ENCODE data around the gene LBR. TPM values are rescaled to one million over a fixed set of nuclear protein-coding genes. Genes with fewer than 3 reads are reported as not detected.
"Not testable (repeated sequence)": the region's sequence is repeated elsewhere in the genome, so short reads cannot be mapped to it uniquely, and the experiment has no call there.

LBR gene
- total and polyA plus RNA-seq, 4 donors: 37.2 to 60.0 (median 44.2) TPM

DNA sequence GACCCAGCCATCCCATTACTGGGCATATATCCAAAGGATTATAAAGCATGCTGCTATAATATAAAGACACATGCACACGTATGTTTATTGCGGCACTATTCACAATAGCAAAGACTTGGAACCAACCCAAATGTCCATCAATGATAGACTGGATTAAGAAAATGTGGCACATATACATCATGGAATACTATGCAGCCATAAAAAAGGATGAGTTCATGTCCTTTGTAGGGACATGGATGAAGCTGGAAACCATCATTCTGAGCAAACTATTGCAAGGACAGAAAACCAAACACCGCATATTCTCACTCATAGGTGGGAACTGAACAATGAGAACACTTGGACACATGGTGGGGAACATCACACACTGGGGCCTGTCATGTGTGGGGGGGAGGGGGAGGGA lies 41.0 kb downstream of the LBR start:
- not testable (repeated sequence) for H3K9me3 ChIP-seq (ENCODE audit: control insufficient read depth, insufficient read depth, low read length); DNase-seq (ENCODE audit: low read depth in 4 of 6, low spot score in 6 of 6); H3K36me3 ChIP-seq (ENCODE audit: control insufficient read depth, insufficient read depth, low read length); H3K4me1 ChIP-seq (ENCODE audit: control insufficient read depth, insufficient read depth, low read length); H3K27me3 ChIP-seq (ENCODE audit: control insufficient read depth, insufficient read depth, low read length); H3K27ac ChIP-seq (ENCODE audit: low read depth, low read length); H3K4me3 ChIP-seq (ENCODE audit: low read depth, low read length)
- no CpG with 5 or more reads among the region's 3 CpGs for WGBS (ENCODE audit: insufficient coverage)

DNA sequence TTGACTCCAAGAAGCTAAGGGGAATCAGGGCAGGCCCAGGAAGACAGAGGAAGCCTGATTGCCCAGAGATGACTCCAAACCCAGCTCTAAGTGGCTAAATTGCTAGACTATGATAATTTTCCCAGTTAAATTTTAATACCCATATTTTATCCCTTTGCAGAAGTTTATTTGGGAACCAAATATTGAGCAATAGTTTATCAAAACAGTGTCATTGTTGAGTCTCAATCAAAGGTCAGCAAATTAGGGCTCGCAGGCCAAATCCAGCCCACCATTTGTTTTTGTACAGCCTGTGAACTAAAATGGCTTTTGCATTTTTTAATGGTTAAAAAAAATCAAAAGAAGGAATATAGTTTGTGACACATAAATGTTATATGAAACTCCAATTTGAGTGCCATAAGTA lies 47.1 kb downstream of the LBR start:
- Histone ChIP-seq H3K4me3 (ENCODE audit: low read depth, low read length) (no peak overlapping the region), H3K4me1 (ENCODE audit: control insufficient read depth, insufficient read depth, low read length) (no peaks in the 10 kb centered on the region), H3K36me3 (ENCODE audit: control insufficient read depth, insufficient read depth, low read length) (no peaks in the 10 kb centered on the region), H3K9me3 (ENCODE audit: control insufficient read depth, insufficient read depth, low read length) (no peaks in the 10 kb centered on the region), H3K27me3 (ENCODE audit: control insufficient read depth, insufficient read depth, low read length) (no peaks in the 10 kb centered on the region), H3K27ac (ENCODE audit: low read depth, low read length) (no peak overlapping the region)
- DNase-seq (ENCODE audit: low read depth in 4 of 6, low spot score in 6 of 6): no peak
- no CpG with 5 or more reads among the region's 1 CpG for WGBS (ENCODE audit: insufficient coverage)

DNA sequence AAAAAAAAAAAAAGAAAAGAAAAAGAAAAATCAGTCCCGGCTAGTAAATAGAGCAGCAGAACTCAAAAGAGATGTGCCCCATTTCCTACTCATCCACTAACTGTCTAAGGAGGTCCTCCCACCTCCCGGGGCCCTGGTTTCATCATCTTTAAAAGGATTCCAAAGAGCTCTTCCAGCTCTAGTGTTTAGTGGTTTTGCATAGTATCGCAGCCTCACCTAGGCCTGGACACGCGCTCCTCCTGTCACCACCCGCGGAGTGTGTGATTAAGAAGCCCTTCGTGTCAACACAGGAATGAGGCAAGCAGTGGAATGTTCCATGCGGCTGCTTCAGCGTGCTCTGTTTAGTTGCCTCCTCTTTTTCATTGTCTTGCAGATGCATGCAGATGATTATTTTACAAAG lies 49.0 kb downstream of the LBR start:
- Histone ChIP-seq H3K27me3 (ENCODE audit: control insufficient read depth, insufficient read depth, low read length) (no peaks in the 10 kb centered on the region), H3K9me3 (ENCODE audit: control insufficient read depth, insufficient read depth, low read length) (no peaks in the 10 kb centered on the region), H3K36me3 (ENCODE audit: control insufficient read depth, insufficient read depth, low read length) (no peaks in the 10 kb centered on the region), H3K4me3 (ENCODE audit: low read depth, low read length) (no peak overlapping the region), H3K4me1 (ENCODE audit: control insufficient read depth, insufficient read depth, low read length) (no peaks in the 10 kb centered on the region), H3K27ac (ENCODE audit: low read depth, low read length) (no peak overlapping the region)
- DNase-seq (ENCODE audit: low read depth in 4 of 6, low spot score in 6 of 6): peak in 1 of 6 donors; percentile 21
- 34% methylated on average over 6 of the region's 10 CpGs for WGBS (ENCODE audit: insufficient coverage)

DNA sequence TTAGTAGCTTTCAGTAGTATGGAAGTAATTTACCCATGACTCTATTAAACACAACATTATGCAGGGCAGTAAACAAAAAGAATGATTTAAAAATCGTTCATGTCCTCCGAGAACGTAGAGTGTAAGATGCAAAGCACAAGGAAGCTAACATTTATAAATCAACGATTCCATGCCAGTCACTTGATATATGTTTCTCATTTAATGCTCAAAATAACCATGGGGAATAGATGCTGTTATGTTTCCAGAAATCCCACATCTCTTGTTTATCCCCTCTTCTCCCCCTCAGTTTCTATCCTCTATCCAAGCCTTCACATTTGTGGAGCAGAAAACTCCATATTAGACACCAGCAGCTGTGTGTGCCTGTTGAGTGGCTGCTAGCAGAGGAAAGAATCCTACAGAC lies 52.8 kb downstream of the LBR start:
- Histone ChIP-seq H3K27ac (ENCODE audit: low read depth, low read length) (no peak overlapping the region), H3K36me3 (ENCODE audit: control insufficient read depth, insufficient read depth, low read length) (no peaks in the 10 kb centered on the region), H3K4me1 (ENCODE audit: control insufficient read depth, insufficient read depth, low read length) (no peaks in the 10 kb centered on the region), H3K27me3 (ENCODE audit: control insufficient read depth, insufficient read depth, low read length) (no peaks in the 10 kb centered on the region), H3K4me3 (ENCODE audit: low read depth, low read length) (no peak overlapping the region), H3K9me3 (ENCODE audit: control insufficient read depth, insufficient read depth, low read length) (no peaks in the 10 kb centered on the region)
- no CpG with 5 or more reads among the region's 4 CpGs for WGBS (ENCODE audit: insufficient coverage)
- DNase-seq (ENCODE audit: low read depth in 4 of 6, low spot score in 6 of 6): peak in 1 of 6 donors; percentile 17

DNA sequence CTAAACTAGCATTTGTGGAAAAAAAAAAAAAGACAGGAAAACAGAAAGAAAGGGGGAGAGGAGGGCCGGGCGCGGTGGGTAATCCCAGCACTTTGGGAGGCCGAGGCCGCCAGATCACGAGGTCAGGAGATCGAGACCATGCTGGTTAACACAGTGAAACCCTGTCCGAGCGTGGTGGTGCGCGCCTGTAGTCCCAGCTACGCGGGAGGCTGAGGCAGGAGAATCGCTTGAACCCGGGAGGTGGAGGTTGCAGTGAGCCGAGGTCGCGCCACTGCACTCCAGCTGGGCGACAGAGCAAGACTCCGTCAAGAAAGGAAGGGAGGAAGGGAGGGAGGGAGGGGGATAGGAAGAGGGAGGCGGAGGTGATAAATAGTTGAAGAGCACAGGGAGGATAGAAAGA lies 54.7 kb downstream of the LBR start:
- Histone ChIP-seq H3K27ac (ENCODE audit: low read depth, low read length) (no peak overlapping the region), H3K36me3 (ENCODE audit: control insufficient read depth, insufficient read depth, low read length) (no peaks in the 10 kb centered on the region), H3K4me1 (ENCODE audit: control insufficient read depth, insufficient read depth, low read length) (no peaks in the 10 kb centered on the region), H3K9me3 (ENCODE audit: control insufficient read depth, insufficient read depth, low read length) (no peaks in the 10 kb centered on the region), H3K4me3 (ENCODE audit: low read depth, low read length) (no peak overlapping the region), H3K27me3 (ENCODE audit: control insufficient read depth, insufficient read depth, low read length) (no peaks in the 10 kb centered on the region)
- 86% methylated on average over 21 of the region's 21 CpGs for WGBS (ENCODE audit: insufficient coverage)
- DNase-seq (ENCODE audit: low read depth in 4 of 6, low spot score in 6 of 6): no peak

DNA sequence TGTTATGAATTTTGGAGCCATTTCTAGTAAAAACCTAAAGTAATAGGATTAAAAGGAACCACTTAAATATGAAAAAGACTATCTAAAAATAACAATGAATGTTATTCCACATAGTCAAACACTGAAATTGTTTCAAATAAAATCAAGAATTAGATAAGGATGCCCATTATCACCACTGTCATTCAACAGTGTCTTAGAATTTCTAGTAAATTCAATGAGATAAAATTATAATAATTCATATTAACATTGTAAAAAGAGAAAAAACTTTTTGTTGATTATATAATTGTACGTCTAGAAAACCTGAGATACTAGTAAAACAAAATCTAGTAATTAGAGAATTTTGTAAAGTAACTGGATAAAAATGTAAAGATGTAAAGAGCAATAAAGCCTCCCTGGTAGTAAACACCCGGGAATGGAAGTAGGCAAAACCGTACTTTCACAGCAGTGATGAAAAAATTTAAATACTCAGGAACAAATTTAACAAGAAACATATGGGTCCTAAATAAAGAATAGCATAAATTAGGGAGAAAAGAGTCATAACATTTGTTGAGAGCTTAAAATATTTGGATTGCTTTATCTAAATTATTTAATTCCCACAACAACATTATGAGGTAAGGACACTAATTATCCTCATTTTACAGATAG lies 56.4 kb downstream of the LBR start:
- no peaks in the 10 kb centered on the region for H3K36me3 ChIP-seq (ENCODE audit: control insufficient read depth, insufficient read depth, low read length)
- H3K4me3 ChIP-seq (ENCODE audit: low read depth, low read length): no peak overlapping the region
- H3K27me3 ChIP-seq (ENCODE audit: control insufficient read depth, insufficient read depth, low read length): no peaks in the 10 kb centered on the region
- H3K27ac ChIP-seq (ENCODE audit: low read depth, low read length): no peak overlapping the region
- no peaks in the 10 kb centered on the region for H3K4me1 ChIP-seq (ENCODE audit: control insufficient read depth, insufficient read depth, low read length)
- no CpG with 5 or more reads among the region's 3 CpGs for WGBS (ENCODE audit: insufficient coverage)
- DNase-seq (ENCODE audit: low read depth in 4 of 6, low spot score in 6 of 6): no peak
- H3K9me3 ChIP-seq (ENCODE audit: control insufficient read depth, insufficient read depth, low read length): no peaks in the 10 kb centered on the region

DNA sequence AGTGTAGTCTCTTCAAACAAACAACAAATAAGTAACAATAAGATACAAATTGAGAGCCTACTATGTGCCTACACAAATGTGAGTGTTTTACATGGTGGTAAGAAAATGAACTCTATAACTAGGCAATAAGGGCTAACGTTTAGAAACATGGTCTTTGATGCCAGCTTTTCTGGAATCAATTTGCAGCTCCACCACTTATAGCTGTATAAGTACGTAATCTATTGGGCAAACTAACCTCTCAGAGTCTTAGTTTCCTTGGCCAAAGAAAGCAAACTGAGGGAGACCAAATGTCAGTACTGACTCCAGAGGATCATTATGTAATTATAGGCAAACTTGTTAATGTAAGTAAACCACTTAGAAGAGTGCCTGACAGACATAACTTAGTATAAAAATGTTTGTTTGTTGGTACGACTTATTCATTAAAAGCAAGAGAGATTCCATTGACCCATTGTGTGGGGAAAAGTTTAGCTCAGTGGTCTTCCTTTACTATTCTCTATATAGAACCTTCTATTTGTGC lies 59.7 kb downstream of the LBR start:
- DNase-seq (ENCODE audit: low read depth in 4 of 6, low spot score in 6 of 6): no peak
- H3K4me3 ChIP-seq (ENCODE audit: low read depth, low read length): no peak overlapping the region
- H3K27me3 ChIP-seq (ENCODE audit: control insufficient read depth, insufficient read depth, low read length): no peaks in the 10 kb centered on the region
- no peaks in the 10 kb centered on the region for H3K4me1 ChIP-seq (ENCODE audit: control insufficient read depth, insufficient read depth, low read length)
- no peak overlapping the region for H3K27ac ChIP-seq (ENCODE audit: low read depth, low read length)
- H3K9me3 ChIP-seq (ENCODE audit: control insufficient read depth, insufficient read depth, low read length): no peaks in the 10 kb centered on the region
- no peaks in the 10 kb centered on the region for H3K36me3 ChIP-seq (ENCODE audit: control insufficient read depth, insufficient read depth, low read length)
- 100% methylated on average over 1 of the region's 3 CpGs for WGBS (ENCODE audit: insufficient coverage)

DNA sequence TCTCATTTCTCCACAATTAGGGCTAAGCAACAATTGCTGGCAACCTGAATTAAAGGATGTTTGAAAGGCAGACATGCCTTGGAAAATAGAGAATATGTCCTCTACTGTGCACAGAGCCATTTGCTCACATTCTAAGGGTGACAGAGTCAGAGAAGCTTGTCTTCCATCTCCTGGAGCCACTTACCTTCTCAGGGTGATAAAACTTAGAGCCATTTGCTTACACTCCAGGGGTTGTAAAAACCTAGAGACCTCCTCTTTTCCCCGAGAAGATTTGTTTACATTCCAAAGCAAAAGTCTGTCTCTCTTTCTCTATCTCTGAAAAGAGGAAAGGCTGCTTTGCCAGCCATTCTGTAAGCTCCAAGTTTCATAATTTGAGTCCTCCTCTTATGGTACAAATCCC lies 61.3 kb downstream of the LBR start:
- H3K27me3 ChIP-seq (ENCODE audit: control insufficient read depth, insufficient read depth, low read length): no peaks in the 10 kb centered on the region
- no peaks in the 10 kb centered on the region for H3K9me3 ChIP-seq (ENCODE audit: control insufficient read depth, insufficient read depth, low read length)
- DNase-seq (ENCODE audit: low read depth in 4 of 6, low spot score in 6 of 6): no peak
- H3K36me3 ChIP-seq (ENCODE audit: control insufficient read depth, insufficient read depth, low read length): no peaks in the 10 kb centered on the region
- no peak overlapping the region for H3K4me3 ChIP-seq (ENCODE audit: low read depth, low read length)
- WGBS (ENCODE audit: insufficient coverage): 23% methylated on average over 1 of the region's 1 CpG
- H3K4me1 ChIP-seq (ENCODE audit: control insufficient read depth, insufficient read depth, low read length): no peaks in the 10 kb centered on the region
- H3K27ac ChIP-seq (ENCODE audit: low read depth, low read length): no peak overlapping the region

DNA sequence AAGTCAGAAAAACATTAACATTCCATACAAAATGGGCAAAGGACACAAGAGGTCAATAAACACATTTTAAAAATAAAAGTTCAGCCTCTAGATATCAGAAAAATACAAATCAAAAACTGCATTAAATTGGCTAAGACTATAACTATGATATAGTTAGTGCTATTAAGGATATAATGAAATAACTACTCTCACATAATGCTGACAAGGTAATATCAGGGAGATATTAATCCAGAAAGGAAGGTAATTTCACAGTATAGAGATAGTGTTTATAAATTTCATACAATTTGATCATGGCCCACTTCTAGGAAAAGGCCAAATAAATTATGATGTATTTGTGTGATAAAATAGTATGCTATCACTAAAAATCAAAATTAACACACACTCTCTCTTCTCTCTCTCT lies 61.8 kb downstream of the LBR start:
- no peak overlapping the region for H3K27ac ChIP-seq (ENCODE audit: low read depth, low read length)
- no peaks in the 10 kb centered on the region for H3K9me3 ChIP-seq (ENCODE audit: control insufficient read depth, insufficient read depth, low read length)
- no peaks in the 10 kb centered on the region for H3K27me3 ChIP-seq (ENCODE audit: control insufficient read depth, insufficient read depth, low read length)
- no peaks in the 10 kb centered on the region for H3K36me3 ChIP-seq (ENCODE audit: control insufficient read depth, insufficient read depth, low read length)
- no peaks in the 10 kb centered on the region for H3K4me1 ChIP-seq (ENCODE audit: control insufficient read depth, insufficient read depth, low read length)
- H3K4me3 ChIP-seq (ENCODE audit: low read depth, low read length): no peak overlapping the region
- no peak for DNase-seq (ENCODE audit: low read depth in 4 of 6, low spot score in 6 of 6)

DNA sequence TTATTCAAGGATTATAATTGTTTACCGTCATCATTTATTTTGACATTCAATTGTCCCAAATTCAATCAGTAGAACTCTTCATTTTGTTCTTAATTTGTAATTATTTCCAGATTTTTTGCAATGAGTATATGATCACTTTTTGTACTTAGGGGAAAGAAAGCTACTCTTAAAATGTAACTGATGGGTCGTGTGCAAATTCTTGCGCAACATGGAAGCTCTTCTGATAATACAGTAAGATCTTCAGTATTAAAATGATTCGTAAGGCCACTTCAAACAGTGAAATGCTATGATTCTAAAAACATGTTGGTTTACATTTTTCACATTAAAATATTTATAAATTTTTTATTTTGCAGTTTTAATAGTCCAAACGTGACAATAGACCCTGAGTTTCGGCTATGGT lies 63.4 kb downstream of the LBR start:
- no CpG with 5 or more reads among the region's 6 CpGs for WGBS (ENCODE audit: insufficient coverage)
- no peaks in the 10 kb centered on the region for H3K27me3 ChIP-seq (ENCODE audit: control insufficient read depth, insufficient read depth, low read length)
- H3K4me3 ChIP-seq (ENCODE audit: low read depth, low read length): no peak overlapping the region
- H3K27ac ChIP-seq (ENCODE audit: low read depth, low read length): no peak overlapping the region
- DNase-seq (ENCODE audit: low read depth in 4 of 6, low spot score in 6 of 6): no peak
- no peaks in the 10 kb centered on the region for H3K4me1 ChIP-seq (ENCODE audit: control insufficient read depth, insufficient read depth, low read length)
- H3K9me3 ChIP-seq (ENCODE audit: control insufficient read depth, insufficient read depth, low read length): no peaks in the 10 kb centered on the region
- no peaks in the 10 kb centered on the region for H3K36me3 ChIP-seq (ENCODE audit: control insufficient read depth, insufficient read depth, low read length)

All from spinal cord (tissue), 10 donors.